ENCODE measurements around the gene ANP32A.

DNA sequence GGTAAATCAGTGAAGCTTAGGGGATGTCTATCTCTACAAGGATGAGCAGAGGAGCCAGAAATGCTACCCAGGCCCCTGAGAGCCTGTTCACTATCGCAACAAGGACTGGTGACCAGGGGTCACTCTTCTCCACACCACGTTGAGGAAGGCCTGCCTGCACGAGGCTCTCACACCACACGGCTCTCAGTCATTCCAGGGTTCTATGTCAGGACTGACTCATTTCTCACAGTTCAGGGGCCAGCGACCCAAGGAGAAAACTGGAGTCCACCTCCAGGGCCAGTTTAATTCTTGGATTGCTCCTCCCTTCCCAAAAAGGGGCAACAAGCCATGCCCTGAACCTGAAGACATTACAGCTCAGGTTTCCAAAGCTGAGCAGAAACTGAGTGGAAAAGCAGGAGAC is 33.9 kb downstream of the ANP32A start:
- TF ChIP-seq CTCF (IDR thresholded peaks at IDR 0.05), result no peak
- TF ChIP-seq POLR2A (IDR thresholded peaks at IDR 0.05), result no peak
